Measurements from ENCODE around the gene ACBD5. TPM values are rescaled to one million over a fixed set of nuclear protein-coding genes. Genes with fewer than 3 reads are reported as not detected.

ACBD5 gene
- total RNA-seq, 3 donors from 2014 or later = 18.7 to 27.4 (median 25.0) TPM

GRCh38 chr10:27252267-27253000 is 11.8 kb upstream of the ACBD5 start:
- intact Hi-C loops (cut with DNase I; ENCODE audit: low total_unique reads) = no loop called here
- Histone ChIP-seq H3K4me3 (peak overlapping the region; percentile 56 to 90 (median 65)), H3K9me3 (no peaks in the 10 kb centered on the region), H3K27ac (peak overlapping the region; percentile 84 to 90), H3K36me3 (no peaks in the 10 kb centered on the region), H3K4me1 (no peaks in the 10 kb centered on the region), H3K27me3 (peaks cover 0 to under 1% of the 10 kb centered on the region in 2 donors)
- peak in 1 of 3 donors; percentile 27 for TF ChIP-seq POLR2AphosphoS5 (IDR thresholded peaks at IDR 0.05)
- peak in 2 of 3 donors; percentile 15 to 22 for TF ChIP-seq CTCF (IDR thresholded peaks at IDR 0.05)
- TF ChIP-seq POLR2A (IDR thresholded peaks at IDR 0.05) = no peak
- peak; percentile 38 to 66 for DNase-seq (ENCODE audit: low spot score in 2 of 2)

GRCh38 chr10:27251554-27251953 is 11.0 kb upstream of the ACBD5 start:
- no peak for TF ChIP-seq POLR2A (IDR thresholded peaks at IDR 0.05)
- no peak for TF ChIP-seq POLR2AphosphoS5 (IDR thresholded peaks at IDR 0.05)
- TF ChIP-seq CTCF (IDR thresholded peaks at IDR 0.05) = no peak
- no peaks in the 10 kb centered on the region for H3K9me3 ChIP-seq
- intact Hi-C loops (cut with DNase I; ENCODE audit: low total_unique reads) = no loop called here
- no peak overlapping the region for H3K27ac ChIP-seq
- no peak for DNase-seq (ENCODE audit: low spot score in 2 of 2)
- no peaks in the 10 kb centered on the region for H3K27me3 ChIP-seq
- H3K36me3 ChIP-seq = no peaks in the 10 kb centered on the region
- H3K4me3 ChIP-seq = no peak overlapping the region
- H3K4me1 ChIP-seq = no peaks in the 10 kb centered on the region

GRCh38 chr10:27248215-27248614 is 7.6 kb upstream of the ACBD5 start:
- H3K27me3 ChIP-seq = no peaks in the 10 kb centered on the region
- H3K4me1 ChIP-seq = no peaks in the 10 kb centered on the region
- no peak overlapping the region for H3K4me3 ChIP-seq
- no peak for DNase-seq (ENCODE audit: low spot score in 2 of 2)
- TF ChIP-seq POLR2A (IDR thresholded peaks at IDR 0.05) (no peak), CTCF (IDR thresholded peaks at IDR 0.05) (no peak), POLR2AphosphoS5 (IDR thresholded peaks at IDR 0.05) (no peak)
- H3K9me3 ChIP-seq = no peaks in the 10 kb centered on the region
- H3K27ac ChIP-seq = no peak overlapping the region
- no peaks in the 10 kb centered on the region for H3K36me3 ChIP-seq
- intact Hi-C loops (cut with DNase I; ENCODE audit: low total_unique reads) = no loop called here

- Histone ChIP-seq H3K4me3 (no peak overlapping the region), H3K27me3 (no peaks in the 10 kb centered on the region), H3K27ac (no peak overlapping the region), H3K9me3 (no peaks in the 10 kb centered on the region), H3K4me1 (no peaks in the 10 kb centered on the region), H3K36me3 (no peaks in the 10 kb centered on the region)
- DNase-seq (ENCODE audit: low spot score in 2 of 2) = no peak
- TF ChIP-seq CTCF (IDR thresholded peaks at IDR 0.05) (no peak), POLR2AphosphoS5 (IDR thresholded peaks at IDR 0.05) (no peak), POLR2A (IDR thresholded peaks at IDR 0.05) (no peak)
- intact Hi-C loops (cut with DNase I; ENCODE audit: low total_unique reads) = no loop called here
These were observed 6.8 kb upstream of the ACBD5 start for GRCh38 chr10:27247441-27247840.

- H3K27ac ChIP-seq = no peak overlapping the region
- no peaks in the 10 kb centered on the region for H3K27me3 ChIP-seq
- intact Hi-C loops (cut with DNase I; ENCODE audit: low total_unique reads) = no loop called here
- no peaks in the 10 kb centered on the region for H3K36me3 ChIP-seq
- DNase-seq (ENCODE audit: low spot score in 2 of 2) = no peak
- H3K4me3 ChIP-seq = no peak overlapping the region
- TF ChIP-seq CTCF (IDR thresholded peaks at IDR 0.05) (no peak), POLR2AphosphoS5 (IDR thresholded peaks at IDR 0.05) (no peak), POLR2A (IDR thresholded peaks at IDR 0.05) (no peak)
- no peaks in the 10 kb centered on the region for H3K4me1 ChIP-seq
- H3K9me3 ChIP-seq = no peaks in the 10 kb centered on the region
These were observed 6.4 kb upstream of the ACBD5 start for GRCh38 chr10:27247006-27247405.

Measured in breast epithelium (tissue), 4 donors.